Chondrocyte (in vitro differentiated cells): Measurements from ENCODE around the gene MPZL2. TPM values are rescaled to one million over a fixed set of nuclear protein-coding genes. Genes with fewer than 3 reads are reported as not detected.

Source experiments
- DNase-seq: peaks from one replicate; pipeline ENCODE4 v3.0.0; 2021; ENCODE audit warnings: mixed read lengths, low spot score
- H3K27ac Mint-ChIP-seq: one replicate; pipeline ENCODE4 v1.8.0; 2021; ENCODE audit warnings: mild to moderate bottlenecking, moderate library complexity, mixed read lengths; ENCODE audit not compliant: unreplicated experiment
- H3K27me3 Mint-ChIP-seq: 2 replicates; pipeline ENCODE4 v1.8.0; 2021; ENCODE audit warnings: low read depth, mixed read lengths
- H3K36me3 Mint-ChIP-seq: 2 replicates; pipeline ENCODE4 v1.8.0; 2021; ENCODE audit warnings: low read depth, mixed read lengths
- H3K4me1 Mint-ChIP-seq: 2 replicates; pipeline ENCODE4 v1.8.0; 2021; ENCODE audit warnings: low read depth, mild to moderate bottlenecking, mixed read lengths
- H3K4me3 Mint-ChIP-seq: one replicate; pipeline ENCODE4 v1.8.0; 2021; ENCODE audit warnings: mild to moderate bottlenecking, moderate library complexity, mixed read lengths; ENCODE audit not compliant: unreplicated experiment
- H3K9me3 Mint-ChIP-seq: 2 replicates; pipeline ENCODE4 v1.8.0; 2021; ENCODE audit warnings: low read depth, mixed read lengths
- total RNA-seq: library from RNA; stranded (reverse); gene quantifications from 3 replicates; pipeline ENCODE4 v1.2.1, GENCODE V29; 2021
- TF ChIP-seq, protein P1 (sequence below): fragments of 200-600 bp; sonication (generic); IDR thresholded peaks from 2 replicates; pipeline ENCODE4 v1.5.0; 2021; ENCODE audit warnings: antibody characterized with exemption, mild to moderate bottlenecking, moderate library complexity

Gene MPZL2
- total RNA-seq, 1 donor from 2014 or later, result not detected

GRCh38 chr11:118226781-118227180, 37.3 kb downstream of the MPZL2 start:
- TF ChIP-seq, protein P1, sequence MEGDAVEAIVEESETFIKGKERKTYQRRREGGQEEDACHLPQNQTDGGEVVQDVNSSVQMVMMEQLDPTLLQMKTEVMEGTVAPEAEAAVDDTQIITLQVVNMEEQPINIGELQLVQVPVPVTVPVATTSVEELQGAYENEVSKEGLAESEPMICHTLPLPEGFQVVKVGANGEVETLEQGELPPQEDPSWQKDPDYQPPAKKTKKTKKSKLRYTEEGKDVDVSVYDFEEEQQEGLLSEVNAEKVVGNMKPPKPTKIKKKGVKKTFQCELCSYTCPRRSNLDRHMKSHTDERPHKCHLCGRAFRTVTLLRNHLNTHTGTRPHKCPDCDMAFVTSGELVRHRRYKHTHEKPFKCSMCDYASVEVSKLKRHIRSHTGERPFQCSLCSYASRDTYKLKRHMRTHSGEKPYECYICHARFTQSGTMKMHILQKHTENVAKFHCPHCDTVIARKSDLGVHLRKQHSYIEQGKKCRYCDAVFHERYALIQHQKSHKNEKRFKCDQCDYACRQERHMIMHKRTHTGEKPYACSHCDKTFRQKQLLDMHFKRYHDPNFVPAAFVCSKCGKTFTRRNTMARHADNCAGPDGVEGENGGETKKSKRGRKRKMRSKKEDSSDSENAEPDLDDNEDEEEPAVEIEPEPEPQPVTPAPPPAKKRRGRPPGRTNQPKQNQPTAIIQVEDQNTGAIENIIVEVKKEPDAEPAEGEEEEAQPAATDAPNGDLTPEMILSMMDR, result no peak
- no peak for DNase-seq
- H3K27ac Mint-ChIP-seq, result no peak overlapping the region
- H3K4me1 Mint-ChIP-seq, result peaks cover 4% of the 10 kb centered on the region
- H3K27me3 Mint-ChIP-seq, result peaks cover 35% of the 10 kb centered on the region
- H3K36me3 Mint-ChIP-seq, result no peaks in the 10 kb centered on the region
- H3K9me3 Mint-ChIP-seq, result no peaks in the 10 kb centered on the region
- H3K4me3 Mint-ChIP-seq, result no peak overlapping the region

DNA sequence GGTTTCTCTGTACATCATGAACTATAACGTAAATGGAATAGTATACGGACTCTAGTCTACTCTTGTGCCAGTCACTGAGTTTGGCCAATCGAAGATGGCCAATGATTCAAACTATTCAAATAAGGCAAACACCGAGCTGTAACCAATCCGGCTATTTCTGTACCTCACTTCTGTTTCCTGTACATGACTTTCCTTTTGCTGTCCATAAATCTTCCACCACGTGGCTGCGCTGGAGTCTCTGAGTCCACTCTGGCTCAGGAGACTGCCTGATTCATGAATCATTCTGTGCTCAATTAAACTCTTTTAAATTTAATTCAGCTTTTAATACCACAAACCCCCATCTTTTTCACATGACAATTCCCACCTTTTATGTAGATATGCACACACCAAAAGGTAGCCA, 37.8 kb downstream of the MPZL2 start:
- peaks cover 4% of the 10 kb centered on the region for H3K4me1 Mint-ChIP-seq
- H3K36me3 Mint-ChIP-seq, result no peaks in the 10 kb centered on the region
- no peak for DNase-seq
- H3K9me3 Mint-ChIP-seq, result no peaks in the 10 kb centered on the region
- TF ChIP-seq, protein P1, result no peak
- peaks cover 35% of the 10 kb centered on the region for H3K27me3 Mint-ChIP-seq
- H3K4me3 Mint-ChIP-seq, result no peak overlapping the region
- no peak overlapping the region for H3K27ac Mint-ChIP-seq

GRCh38 chr11:118224511-118225188, 39.4 kb downstream of the MPZL2 start, which contains the start of gene JAML:
Gene JAML, minus strand, starts transcription at chr11:118225011. Its CDS starts 10,145 bp downstream, at chr11:118214866.
- Mint-ChIP-seq H3K27ac (no peak within 1 kb of the TSS), H3K36me3 (no peaks in the 10 kb centered on the region), H3K27me3 (peaks cover 51% of the 10 kb centered on the region), H3K9me3 (no peaks in the 10 kb centered on the region), H3K4me1 (peaks cover 4% of the 10 kb centered on the region), H3K4me3 (no peak within 1 kb of the TSS)
- TF ChIP-seq, protein P1, result no peak
- no peak for DNase-seq

- Mint-ChIP-seq H3K27me3 (peaks cover 55% of the 10 kb centered on the region), H3K27ac (no peak overlapping the region), H3K36me3 (no peaks in the 10 kb centered on the region), H3K9me3 (no peaks in the 10 kb centered on the region), H3K4me3 (no peak overlapping the region), H3K4me1 (no peaks in the 10 kb centered on the region)
- no peak for DNase-seq
- TF ChIP-seq, protein P1, result no peak
Measured at GRCh38 chr11:118223992-118224391, 40.1 kb downstream of the MPZL2 start.

GRCh38 chr11:118223570-118223969, 40.5 kb downstream of the MPZL2 start:
- no peak for DNase-seq
- Mint-ChIP-seq H3K36me3 (no peaks in the 10 kb centered on the region), H3K27me3 (peaks cover 58% of the 10 kb centered on the region), H3K4me1 (no peaks in the 10 kb centered on the region), H3K4me3 (no peak overlapping the region), H3K9me3 (no peaks in the 10 kb centered on the region), H3K27ac (no peak overlapping the region)
- TF ChIP-seq, protein P1, result no peak
